ENCODE measurements around the gene RBMS3.

DNA sequence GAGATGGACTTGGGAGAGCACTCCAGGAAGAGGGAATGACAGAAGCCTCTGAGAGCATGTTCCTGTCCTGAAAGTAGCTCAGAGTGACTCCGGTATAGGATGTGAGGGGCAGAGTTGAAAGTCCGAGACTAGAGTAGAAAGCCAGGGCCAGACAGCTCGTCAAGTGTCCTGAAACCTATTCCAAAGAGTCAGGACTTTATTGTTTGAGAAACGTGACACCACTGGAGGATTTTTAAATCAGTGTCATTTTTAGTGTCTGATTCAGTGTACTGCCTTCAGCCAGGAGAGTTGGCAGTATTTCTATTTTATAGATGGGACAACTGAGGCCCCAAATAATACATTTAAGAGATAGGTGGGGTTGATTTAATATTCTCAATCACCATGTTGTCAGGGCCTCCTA is 1.6 kb upstream of the RBMS3 start:
- no peak for TF ChIP-seq POLR2A (IDR thresholded peaks at IDR 0.05; ENCODE audit: low read length)
- TF ChIP-seq GATA1 (IDR thresholded peaks at IDR 0.05; ENCODE audit: low read depth, low read length) = no peak

Measured in erythroblast (primary cell).